ENCODE measurements around the gene NCAM2.

GRCh38 chr21:21406921-21407320, 408.7 kb downstream of the NCAM2 start:
- TF ChIP-seq CTCF (IDR thresholded peaks at IDR 0.05) = no peak
- TF ChIP-seq POLR2A (IDR thresholded peaks at IDR 0.05) = no peak
- no peak for TF ChIP-seq EP300 (IDR thresholded peaks at IDR 0.05)

Measured in ovary (tissue), 3 donors.